GM10248 (cell line): ENCODE results near the gene PDE4D.
"Not testable (repeated sequence)": the region's sequence is repeated elsewhere in the genome, so short reads cannot be mapped to it uniquely, and the experiment has no call there.

Experiments used
- CTCF ChIA-PET: fragments of 300-600 bp; sonication (Branson Sonifier 250); formaldehyde crosslinking; extraction: SDS; loops from one replicate; lab custom pipeline; 2021; ENCODE audit warnings: antibody characterized with exemption; lab: Yijun Ruan, JAX
- POLR2A ChIA-PET: fragments of 350-650 bp; sonication (Branson Sonifier 250); formaldehyde crosslinking; extraction: SDS; loops from one replicate; lab custom pipeline; 2020; ENCODE audit warnings: antibody characterized with exemption; lab: Yijun Ruan, JAX
- DNase-seq: peaks from one replicate; pipeline ENCODE4 v3.0.0; 2012; ENCODE audit errors: extremely low spot score
- TF ChIP-seq, protein P1 (sequence below): IDR thresholded peaks from 2 replicates; pipeline ENCODE4 v1.5.1; 2012; ENCODE audit warnings: mild to moderate bottlenecking, low read depth; ENCODE audit errors: extremely low read depth, missing control alignments, control extremely low read depth

PDE4D gene

DNA sequence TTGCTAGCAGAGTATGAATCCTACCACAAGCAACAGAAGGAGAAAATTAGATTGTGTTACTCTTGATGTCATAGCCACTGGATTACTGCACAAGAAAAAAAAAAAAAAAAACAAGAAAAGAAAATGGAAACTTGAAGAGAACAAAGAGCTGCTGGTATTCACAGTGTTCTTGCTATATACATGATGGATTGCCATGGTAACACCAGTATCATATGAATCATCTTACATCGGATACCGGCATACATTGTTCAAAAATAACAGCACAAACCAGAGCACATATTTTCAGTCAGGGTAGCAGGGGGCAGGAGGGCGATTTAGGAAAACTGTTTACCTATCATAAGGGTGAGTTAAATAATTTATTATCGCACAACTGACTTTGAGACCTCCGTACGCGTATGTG lies 472.9 kb downstream of the PDE4D start:
- CTCF ChIA-PET, result no interaction called here
- TF ChIP-seq, protein P1, sequence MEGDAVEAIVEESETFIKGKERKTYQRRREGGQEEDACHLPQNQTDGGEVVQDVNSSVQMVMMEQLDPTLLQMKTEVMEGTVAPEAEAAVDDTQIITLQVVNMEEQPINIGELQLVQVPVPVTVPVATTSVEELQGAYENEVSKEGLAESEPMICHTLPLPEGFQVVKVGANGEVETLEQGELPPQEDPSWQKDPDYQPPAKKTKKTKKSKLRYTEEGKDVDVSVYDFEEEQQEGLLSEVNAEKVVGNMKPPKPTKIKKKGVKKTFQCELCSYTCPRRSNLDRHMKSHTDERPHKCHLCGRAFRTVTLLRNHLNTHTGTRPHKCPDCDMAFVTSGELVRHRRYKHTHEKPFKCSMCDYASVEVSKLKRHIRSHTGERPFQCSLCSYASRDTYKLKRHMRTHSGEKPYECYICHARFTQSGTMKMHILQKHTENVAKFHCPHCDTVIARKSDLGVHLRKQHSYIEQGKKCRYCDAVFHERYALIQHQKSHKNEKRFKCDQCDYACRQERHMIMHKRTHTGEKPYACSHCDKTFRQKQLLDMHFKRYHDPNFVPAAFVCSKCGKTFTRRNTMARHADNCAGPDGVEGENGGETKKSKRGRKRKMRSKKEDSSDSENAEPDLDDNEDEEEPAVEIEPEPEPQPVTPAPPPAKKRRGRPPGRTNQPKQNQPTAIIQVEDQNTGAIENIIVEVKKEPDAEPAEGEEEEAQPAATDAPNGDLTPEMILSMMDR, result no peak
- POLR2A ChIA-PET, result no interaction called here
- DNase-seq, result no peak

DNA sequence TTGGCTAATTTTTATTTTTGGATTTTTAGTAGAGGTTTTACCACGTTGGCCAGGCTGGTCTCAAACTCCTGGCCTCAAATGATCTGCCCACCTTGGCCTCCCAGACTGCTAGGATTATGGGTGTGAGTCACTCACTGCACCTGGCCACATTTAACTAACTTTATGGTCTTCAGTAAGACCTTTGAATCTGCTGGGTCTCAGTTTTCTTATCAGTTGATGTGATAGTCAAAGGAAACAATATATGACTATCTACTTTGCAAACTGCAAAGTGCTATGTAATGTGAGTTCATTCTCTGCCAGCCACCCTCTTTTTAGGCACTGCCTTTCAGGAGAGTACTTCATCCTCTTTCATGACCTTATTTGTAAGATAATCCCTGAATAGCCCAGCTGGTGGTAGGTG lies 474.7 kb downstream of the PDE4D start:
- CTCF ChIA-PET, result interaction anchor here (1.6 kb wide), 1 partner anchor 392 kb away, joined by 3 read pairs; no protein-coding TSS in a partner anchor
- DNase-seq, result no peak

DNA sequence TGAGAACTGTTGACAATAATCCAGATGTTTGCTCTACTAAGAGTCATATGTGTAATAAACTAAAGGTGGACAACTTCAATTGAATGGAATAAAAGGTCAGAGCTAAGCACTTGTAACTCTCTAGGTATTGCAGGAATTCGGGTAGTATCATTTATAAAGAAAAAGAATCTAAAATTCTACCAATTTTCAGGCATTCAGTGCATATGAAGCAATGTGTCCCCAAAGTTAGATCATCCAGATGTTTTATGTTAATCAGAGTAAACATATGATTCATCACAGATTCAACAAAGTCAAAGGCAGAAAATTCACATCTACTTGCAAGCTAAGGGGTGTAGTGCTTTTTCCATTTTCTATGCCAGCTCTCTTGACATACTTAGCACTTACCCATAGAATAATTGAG lies 477.1 kb downstream of the PDE4D start:
- DNase-seq, result no peak
- CTCF ChIA-PET, result no interaction called here
- POLR2A ChIA-PET, result no interaction called here
- TF ChIP-seq, protein P1, result no peak

More for the DNA sequence above, 474.7 kb downstream of the PDE4D start:
- POLR2A ChIA-PET, result no interaction called here
- TF ChIP-seq, protein P1, result no peak

DNA sequence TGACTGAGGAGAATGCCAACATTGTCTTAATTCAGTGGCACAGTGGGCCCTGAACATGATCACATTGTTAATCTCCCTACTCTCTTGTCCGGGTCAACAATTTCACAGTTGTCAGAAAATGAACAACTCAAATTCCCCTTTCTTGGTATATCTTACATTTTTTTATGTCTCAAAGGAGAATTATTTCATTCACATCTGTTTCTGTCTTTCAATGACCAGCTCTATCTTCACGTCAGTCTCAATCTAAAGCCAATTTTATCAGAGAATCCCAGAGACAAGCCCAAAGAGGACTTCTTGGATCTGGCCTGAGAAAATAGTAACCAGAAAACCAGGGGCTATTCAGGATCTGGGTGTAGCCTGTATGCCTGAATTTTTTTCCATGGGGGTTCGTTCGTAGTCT lies 477.5 kb downstream of the PDE4D start:
- CTCF ChIA-PET, result no interaction called here
- DNase-seq, result no peak
- TF ChIP-seq, protein P1, result no peak
- POLR2A ChIA-PET, result no interaction called here

DNA sequence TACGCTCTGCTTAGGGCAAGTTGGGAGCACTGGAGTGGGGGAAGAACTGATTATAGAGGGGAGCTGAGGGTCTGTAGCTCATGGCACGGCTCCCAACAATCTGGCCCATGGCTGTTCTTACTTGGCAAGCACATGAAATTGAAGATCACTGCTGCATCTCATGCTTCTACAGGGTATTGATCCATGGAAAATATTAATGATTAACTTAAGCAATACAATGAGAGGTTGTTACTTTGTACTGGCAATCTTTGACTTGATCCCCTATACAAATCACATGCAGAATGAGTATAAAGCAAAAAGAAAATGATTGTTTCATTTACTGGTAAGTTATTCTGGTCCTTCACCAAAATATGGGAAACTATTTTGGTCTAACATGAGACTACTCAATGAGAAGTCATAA lies 481.1 kb downstream of the PDE4D start:
- ChIA-PET CTCF (no interaction called here), POLR2A (no interaction called here)
- TF ChIP-seq, protein P1, result no peak
- DNase-seq, result no peak

DNA sequence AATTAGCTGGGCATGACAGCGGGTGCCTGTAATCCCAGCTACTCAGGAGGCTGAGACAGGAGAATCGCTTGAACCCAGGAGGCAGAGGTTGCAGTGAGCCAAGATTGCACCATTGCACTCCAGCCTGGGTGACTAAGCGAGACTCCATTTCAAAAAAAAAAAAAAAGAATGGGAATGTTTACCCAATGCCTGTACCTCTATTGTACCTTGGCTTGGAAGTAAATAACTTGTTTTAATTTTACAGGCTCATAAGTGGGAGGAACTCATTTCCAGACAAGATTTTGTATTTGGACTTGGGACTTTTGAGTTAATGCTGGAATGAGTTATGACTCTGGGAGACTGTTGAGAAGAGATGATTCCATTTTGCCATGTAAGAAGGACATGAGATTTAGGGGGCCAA lies 484.5 kb downstream of the PDE4D start:
- DNase-seq, CTCF ChIA-PET, POLR2A ChIA-PET: not testable (repeated sequence)

DNA sequence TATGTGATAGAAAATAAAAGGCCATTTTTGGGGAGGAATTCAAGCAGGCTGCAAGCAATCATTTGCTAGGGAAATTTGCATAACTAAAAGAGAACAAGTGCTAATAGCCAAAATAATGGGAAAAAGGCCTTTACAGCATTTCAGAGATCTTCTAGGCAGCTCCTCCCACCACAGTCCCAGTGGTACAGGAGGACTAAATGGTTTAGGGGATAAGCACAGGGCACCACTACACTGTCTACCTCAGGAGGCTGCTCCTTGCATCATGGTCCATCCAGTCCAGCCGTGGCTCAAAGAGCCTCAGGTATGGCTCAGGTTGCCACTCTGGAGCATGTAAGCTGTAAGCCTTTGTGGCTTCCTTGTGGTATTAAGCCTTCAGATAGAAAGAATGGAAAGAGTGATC lies 485.6 kb downstream of the PDE4D start:
- ChIA-PET POLR2A (no interaction called here), CTCF (no interaction called here)
- TF ChIP-seq, protein P1, result no peak

More for the DNA sequence above, 485.6 kb downstream of the PDE4D start:
- DNase-seq, result no peak
